GM12891 (cell line): ENCODE measurements around the gene FAM174B.

Source experiments
- PAX5 ChIP-seq: IDR thresholded peaks from 2 replicates; pipeline ENCODE4 v1.6.1; 2011; ENCODE audit warnings: low read length, moderate library complexity, mild to moderate bottlenecking; ENCODE audit not compliant: insufficient read depth, severe bottlenecking
- POLR2A ChIP-seq: IDR thresholded peaks from 2 replicates; pipeline ENCODE4 v1.6.1; 2011; ENCODE audit warnings: low read depth, low read length, control low read depth
- POLR2AphosphoS5 ChIP-seq: IDR thresholded peaks from 2 replicates; pipeline ENCODE4 v1.6.1; 2011; ENCODE audit warnings: low read depth, low read length, control low read depth
- POU2F2 ChIP-seq: IDR thresholded peaks from 2 replicates; pipeline ENCODE4 v1.6.1; 2011; ENCODE audit warnings: low read depth, mild to moderate bottlenecking, control low read depth, low read length, moderate library complexity
- SPI1 ChIP-seq: IDR thresholded peaks from 2 replicates; pipeline ENCODE4 v1.6.1; 2011; ENCODE audit warnings: low read depth, low read length, control low read depth
- TAF1 ChIP-seq: IDR thresholded peaks from 2 replicates; pipeline ENCODE4 v1.6.1; 2011; ENCODE audit warnings: low read depth, low read length, control low read depth

GRCh38 chr15:92634671-92635201 is 20.8 kb downstream of the FAM174B start:
- TF ChIP-seq POLR2AphosphoS5 (no peak), POLR2A (no peak), TAF1 (no peak), PAX5 (no peak), SPI1 (no peak), POU2F2 (no peak)
